NCI-H345 (cell line): ENCODE results near the gene EXOC4.
A peak's percentile ranks its signal among the peaks of the same experiment; 100 is the strongest.

Source experiments
- DNase-seq: peaks from one replicate; lab custom pipeline; 2025; lab: John Stamatoyannopoulos, UW

EXOC4 gene

DNA sequence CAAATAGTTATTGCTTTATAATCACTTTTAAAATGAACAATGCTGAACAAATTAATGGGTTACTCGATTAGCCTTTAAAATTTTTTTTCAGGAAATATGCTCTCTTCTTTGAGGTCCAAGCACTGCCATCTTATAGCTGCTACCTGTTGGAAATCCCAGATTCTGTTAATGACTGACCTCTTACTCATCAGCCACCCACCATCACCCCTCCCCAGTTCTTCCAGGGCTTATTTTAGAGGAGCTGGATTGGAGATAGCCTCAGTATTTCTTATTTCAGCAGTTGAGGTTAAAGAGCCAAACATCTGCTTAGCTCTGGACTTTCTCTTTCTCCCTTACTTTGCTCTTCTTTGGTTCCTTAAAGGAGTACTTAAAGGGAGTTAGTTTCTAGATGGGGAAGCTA, 420.0 kb downstream of the EXOC4 start:
- no peak for DNase-seq

DNA sequence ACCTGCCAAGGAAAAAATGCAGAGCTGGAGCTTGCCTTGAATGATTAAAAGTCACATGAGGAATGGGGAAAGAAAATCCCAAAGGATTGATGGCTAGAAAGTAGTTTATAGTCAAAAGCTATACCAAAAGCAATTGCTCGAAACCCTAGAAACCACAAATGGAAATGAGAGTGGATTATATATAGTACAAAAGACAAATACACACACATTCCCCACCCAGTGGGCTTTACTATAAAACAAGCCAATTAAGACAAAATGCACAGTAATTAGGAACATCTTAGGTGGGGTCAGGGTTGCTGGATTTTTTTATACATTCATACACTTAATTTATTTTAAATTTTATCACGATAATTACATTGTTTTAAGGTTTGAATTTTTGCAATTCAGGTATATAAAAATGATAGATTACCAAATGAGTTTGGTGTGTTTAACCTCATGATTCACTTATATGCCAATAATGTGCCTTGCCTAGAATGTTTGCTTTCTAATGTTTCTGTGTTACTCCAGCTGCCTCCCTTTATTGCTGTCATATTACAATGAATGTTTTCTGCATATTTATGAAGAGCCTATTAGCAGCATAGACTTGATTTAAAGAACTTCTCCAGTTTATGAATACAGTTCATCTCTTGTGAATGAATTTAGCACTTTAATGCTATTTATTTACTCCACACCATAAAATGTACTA, 421.3 kb downstream of the EXOC4 start:
- DNase-seq, result no peak

GRCh38 chr7:133675510-133676218, 422.8 kb downstream of the EXOC4 start:
- no peak for DNase-seq

- DNase-seq, result no peak
Measured at GRCh38 chr7:133676805-133677370, 424.0 kb downstream of the EXOC4 start.

DNA sequence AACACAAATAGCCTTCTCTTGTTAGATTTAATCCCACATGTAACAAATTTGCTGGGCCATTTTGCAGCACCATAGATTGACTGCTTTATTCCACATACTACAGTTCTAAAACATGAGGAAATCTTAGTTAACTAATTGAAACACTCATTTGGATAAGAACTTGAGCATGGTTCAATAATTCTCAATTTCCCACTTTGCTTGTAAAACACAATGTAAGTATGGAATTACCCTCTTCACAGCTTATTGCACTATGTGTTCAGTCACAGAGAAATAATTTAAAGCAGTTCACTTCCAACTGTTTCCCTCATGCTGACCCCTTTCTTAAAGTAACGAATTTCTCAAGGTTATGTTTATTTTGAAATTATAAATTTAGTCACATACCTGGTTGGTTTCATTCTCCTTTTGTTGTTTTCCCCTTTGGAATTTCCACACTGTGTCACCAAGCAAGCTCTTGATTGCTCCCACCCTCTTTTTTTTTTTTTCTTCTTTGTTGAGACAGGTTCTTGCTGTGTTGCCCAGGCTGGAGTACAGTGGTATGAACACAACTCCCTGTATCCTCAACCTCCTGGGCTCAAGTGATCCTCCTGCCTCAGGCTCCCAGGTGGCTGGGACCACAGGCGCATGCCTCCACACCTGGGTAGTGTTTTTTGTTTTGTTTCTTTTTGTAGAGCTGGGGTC, 425.4 kb downstream of the EXOC4 start:
- no peak for DNase-seq

GRCh38 chr7:133679977-133680376, 427.1 kb downstream of the EXOC4 start:
- DNase-seq, result no peak

GRCh38 chr7:133681529-133681928, 428.7 kb downstream of the EXOC4 start:
- DNase-seq, result no peak

- peak; percentile 64 for DNase-seq
Measured at GRCh38 chr7:133682364-133683181, 429.7 kb downstream of the EXOC4 start.

GRCh38 chr7:133683182-133683454, 430.2 kb downstream of the EXOC4 start:
- no peak for DNase-seq

DNA sequence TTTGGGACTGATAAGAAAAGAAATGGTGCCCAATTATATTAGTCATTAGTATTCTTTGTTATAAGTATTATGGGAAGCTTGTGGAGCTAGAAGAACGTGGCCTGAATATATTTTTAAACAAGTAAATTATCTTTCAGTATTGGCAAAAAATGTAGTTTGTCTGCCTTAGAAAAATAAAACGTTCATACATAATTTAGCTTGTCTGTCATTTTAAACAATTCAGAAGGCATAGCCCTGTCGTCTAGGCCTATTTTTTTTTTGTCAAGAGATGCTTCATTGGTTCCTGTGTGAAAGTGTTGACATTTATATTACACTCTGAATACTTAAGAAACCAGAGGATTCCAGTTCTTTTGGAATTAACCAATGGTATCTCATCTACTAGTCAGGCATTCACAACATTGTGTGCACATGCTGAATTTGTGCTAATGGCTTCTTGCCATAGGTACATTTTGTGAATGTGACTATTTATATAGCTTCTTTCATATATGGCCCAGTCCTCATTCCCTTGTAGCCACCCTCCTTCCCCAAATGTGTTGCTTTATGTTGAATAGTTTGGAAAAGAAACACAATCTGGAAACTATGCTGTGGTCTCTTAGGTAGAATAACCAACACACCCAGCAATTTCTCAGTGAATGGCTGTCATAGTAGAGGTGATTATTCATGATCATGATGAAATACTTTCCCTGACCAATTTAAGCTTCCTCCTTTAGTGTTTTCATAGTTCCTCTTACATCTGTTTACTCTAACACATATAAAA, 435.8 kb downstream of the EXOC4 start:
- DNase-seq, result no peak

GRCh38 chr7:133690740-133691139, 437.9 kb downstream of the EXOC4 start:
- no peak for DNase-seq

DNA sequence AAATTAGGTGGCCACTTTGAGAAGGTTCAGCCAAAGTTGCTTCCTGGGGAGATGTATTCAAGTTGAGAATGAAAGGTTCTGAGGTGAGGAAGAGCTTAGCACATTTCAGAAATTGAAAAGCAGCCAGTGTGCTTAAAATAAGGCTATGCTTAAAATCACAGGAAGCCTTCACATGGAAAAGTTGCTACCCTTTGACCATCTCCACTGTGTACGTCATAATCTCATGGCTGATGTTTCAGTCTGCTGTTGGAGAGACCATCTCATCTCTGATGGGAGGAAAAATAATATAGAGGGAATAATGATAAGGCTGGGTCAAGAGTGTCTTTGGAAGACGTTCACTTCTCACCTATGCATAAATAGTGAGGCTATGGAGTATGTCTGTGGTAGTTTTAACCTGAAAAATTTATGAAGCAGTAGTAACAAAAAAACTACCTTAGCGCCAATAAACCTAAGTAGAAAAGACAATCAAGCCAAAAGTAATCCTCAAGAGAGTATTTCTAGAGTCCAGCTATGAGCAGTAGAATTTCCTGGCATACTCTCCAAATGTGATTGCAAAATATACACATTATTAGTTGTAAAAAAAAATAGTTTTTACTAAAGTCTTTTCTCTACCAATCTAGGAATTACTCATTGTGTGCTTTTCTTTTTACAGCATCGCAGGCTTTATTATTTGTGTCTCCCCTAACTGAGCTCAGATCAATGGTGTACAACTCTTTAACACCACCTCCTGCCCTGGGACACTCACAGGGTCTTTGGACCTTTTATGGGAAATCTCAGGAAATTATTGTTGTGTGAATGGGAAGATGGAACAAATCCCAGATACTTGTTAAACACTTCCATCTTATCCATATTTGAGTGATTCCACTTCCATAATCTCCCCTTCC, 439.1 kb downstream of the EXOC4 start:
- DNase-seq, result no peak

DNA sequence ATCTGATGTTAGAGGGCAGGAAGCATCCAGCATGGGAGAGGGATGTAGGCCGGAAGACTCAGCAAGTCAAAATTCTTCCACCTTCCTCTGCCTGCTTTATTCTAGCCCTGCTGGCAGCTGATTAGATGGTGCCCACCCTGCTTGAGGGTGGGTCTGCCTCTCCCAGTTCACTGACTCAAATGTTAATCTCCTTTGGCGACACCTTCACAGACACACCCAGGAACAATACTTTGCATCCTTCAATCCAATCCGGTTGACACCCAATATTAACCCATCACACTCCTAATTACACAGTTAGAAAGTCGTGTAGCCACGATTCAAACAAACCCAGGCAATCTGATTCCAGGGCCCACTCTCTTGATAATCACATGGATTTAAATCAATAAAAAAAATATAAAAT, 440.4 kb downstream of the EXOC4 start:
- DNase-seq, result no peak

DNA sequence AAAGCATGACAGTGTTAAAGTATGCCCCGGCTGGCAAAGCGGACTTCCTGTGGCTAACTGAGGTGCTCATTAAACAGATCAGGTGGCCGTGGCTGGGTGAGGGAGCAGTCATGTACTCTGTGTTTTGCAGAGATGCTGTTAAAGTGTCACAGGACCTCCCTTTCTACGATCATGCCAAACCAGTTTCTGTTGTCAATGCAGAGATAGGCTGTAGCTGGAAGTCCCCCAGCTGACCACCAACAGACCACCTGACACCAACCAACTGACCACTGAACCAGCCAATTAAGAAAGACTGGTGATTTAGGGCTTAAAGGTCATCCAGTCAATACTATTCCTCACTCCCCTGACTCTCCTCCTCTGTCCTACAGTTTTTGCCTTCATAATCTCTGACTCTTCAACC, 443.2 kb downstream of the EXOC4 start:
- peak; percentile 8 for DNase-seq

DNA sequence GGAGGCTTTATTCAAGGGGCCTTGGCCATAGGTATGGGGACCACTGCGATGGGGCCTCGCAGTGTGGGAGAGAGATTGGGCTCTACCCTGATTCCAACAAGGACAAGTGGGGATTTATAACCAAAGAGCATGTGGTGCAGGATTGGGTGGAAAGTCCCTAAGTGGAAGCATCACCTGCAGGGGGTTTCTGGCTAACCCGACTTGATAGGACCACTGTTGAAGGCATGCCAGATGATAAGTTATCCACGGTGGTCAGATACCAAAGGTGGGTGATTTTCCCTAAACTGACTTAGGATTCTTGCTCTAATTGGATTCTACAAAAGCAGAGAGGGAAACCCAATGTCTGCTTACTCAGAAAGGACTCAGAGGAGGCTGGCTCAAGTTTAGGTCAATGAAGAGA, 444.7 kb downstream of the EXOC4 start:
- no peak for DNase-seq

- no peak for DNase-seq
Measured at GRCh38 chr7:133698127-133698526, 445.2 kb downstream of the EXOC4 start.

DNA sequence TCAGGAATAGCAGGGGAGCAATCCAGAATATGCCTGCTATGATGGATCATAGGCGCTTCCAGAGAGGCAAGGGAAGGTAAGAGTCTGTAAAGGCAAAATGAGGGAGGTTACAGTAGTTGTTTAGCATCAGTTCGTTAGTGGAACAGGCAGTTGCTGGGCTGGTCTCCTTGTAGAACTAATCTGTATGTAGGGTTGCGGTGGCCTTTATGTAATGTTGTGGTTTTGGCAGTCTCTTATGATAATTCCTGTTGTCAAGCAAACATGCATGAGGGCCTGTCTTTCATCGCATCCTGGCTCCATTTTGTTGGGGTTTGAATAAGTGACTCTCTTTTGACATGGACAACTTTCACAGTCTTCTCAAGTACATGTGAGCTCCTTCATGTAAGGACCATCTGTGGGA, 446.5 kb downstream of the EXOC4 start:
- DNase-seq, result no peak

DNA sequence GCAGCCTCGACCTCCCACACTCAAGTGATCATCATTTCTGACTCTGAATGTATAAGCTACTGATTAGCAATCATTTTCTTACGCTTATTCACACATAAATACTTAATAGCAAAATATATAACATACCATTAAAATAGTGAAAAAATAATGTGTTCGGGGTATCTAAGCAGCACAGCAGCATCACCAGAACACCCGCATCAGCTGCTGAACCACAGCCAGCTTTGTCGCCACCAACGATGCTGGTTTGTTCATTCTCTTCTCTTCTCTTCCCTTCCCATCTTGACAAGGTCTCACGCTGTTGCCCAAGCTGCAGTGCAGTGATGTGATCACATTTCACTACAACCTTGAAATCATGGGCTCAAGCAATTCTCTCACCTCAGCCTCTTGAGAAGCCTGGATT, 449.2 kb downstream of the EXOC4 start:
- no peak for DNase-seq

- DNase-seq, result no peak
Measured at GRCh38 chr7:133702960-133703359, 450.1 kb downstream of the EXOC4 start.

DNA sequence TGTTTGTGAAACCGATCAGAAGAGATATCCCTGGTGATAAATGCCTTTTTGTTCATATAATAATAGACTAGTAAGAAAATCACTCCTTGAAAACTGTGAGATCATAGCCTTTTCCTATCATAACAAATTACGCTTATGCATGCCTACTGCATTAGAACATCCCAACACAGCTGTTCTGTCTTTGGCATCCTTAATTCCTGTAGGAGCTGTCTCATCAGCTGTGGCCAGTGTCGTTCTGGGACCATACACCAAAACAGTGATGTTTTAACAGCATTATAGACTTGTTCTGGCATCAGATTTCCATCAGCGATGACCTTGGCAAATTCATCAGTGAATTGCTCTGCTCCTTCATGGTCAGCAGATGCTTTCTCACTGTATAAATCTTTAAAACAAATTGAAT, 450.7 kb downstream of the EXOC4 start:
- DNase-seq, result no peak

DNA sequence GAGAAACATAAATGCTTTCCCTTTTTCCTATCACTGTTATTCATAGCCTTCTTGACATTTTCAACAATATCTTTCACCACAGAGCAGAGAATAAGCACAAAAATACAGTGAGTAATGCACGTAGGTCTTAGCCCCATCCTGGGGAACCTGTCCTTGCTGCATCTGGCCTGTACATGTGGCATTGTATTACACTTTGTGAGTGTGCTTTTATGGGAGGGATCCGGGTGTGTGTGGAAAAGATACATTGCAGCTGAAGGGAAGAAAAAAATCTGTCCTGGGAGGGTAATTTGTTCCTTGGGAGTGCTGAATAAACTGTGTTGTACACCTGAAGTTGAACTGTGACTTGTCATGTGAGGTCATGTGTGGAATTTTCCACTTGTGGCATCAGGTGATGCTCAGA, 451.6 kb downstream of the EXOC4 start:
- no peak for DNase-seq
